GM18498 (cell line): ENCODE measurements around the gene KRT34.
"Not testable (repeated sequence)": the region's sequence is repeated elsewhere in the genome, so short reads cannot be mapped to it uniquely, and the experiment has no call there.

Experiments
- ATAC-seq: cut with Tn5 transposase; IDR thresholded peaks from one replicate; pipeline ENCODE4 v1.9.1; 2021; ENCODE audit warnings: mild to moderate bottlenecking, moderate library complexity; ENCODE audit not compliant: unreplicated experiment

KRT34 gene

GRCh38 chr17:41369023-41369422 lies 13.1 kb downstream of the KRT34 start:
- no peak for ATAC-seq

- no peak for ATAC-seq
Measured at GRCh38 chr17:41367426-41368075, 14.6 kb downstream of the KRT34 start.

DNA sequence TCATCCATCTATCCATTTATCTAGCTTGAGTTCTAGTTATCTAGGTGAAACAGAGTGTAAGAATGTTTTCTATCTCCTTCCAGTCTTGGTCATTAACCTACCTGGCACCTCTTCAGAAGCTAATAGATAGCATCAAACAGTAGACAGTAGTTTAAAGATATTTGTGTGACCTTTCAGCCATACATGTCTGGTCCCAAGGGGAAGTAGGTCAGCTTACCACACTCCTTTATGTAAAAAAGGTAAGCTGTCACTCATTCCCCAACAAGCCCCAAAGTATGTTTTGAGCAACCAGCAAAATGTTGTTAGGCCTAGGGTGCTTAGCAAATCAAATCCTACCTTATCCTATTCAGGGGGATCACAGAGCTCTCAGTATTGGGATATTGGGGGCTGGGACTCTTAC lies 16.0 kb downstream of the KRT34 start:
- no peak for ATAC-seq

- no peak for ATAC-seq
Measured at GRCh38 chr17:41363881-41364280, 18.2 kb downstream of the KRT34 start.

GRCh38 chr17:41360296-41360995 lies 21.7 kb downstream of the KRT34 start:
- no peak for ATAC-seq

DNA sequence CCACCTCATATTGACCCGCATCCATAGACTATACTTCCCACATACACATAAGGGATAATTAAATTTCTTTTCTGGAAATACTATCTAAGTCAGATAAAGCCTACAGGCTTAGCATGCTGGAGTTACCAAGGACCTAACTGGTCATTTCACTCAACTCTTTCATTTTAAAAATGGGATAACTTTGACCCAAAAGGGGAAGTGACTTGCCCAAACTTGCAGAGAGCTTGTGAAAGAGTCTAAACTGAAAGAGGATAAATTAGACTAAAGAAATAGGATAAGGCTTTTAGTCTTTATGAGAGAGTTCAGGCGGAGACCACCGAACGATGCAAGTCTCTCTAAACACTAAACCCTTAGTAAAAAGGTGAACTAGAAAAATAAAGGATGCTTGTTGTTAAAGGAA lies 27.6 kb downstream of the KRT34 start:
- no peak for ATAC-seq

- no peak for ATAC-seq
Measured at GRCh38 chr17:41352597-41353366, 29.3 kb downstream of the KRT34 start.

DNA sequence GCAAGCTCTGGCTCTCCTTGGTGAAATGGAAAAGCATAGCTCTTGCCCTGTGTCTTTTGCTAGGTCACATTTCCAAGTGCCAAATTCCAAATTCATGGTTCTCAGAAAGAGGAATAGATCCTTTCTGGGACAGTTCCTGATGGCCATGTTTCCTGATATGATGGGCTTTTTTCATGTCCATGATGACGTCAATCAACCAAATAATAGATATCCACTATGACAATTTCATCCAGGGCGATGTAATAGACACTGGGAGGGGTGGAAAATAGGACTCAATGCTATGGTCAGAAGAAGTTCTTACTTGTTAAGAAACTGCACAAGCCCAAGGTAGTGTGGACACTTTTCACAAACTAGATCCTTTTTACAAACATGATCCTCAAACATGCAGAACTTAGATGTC lies 30.9 kb downstream of the KRT34 start:
- ATAC-seq, result no peak

DNA sequence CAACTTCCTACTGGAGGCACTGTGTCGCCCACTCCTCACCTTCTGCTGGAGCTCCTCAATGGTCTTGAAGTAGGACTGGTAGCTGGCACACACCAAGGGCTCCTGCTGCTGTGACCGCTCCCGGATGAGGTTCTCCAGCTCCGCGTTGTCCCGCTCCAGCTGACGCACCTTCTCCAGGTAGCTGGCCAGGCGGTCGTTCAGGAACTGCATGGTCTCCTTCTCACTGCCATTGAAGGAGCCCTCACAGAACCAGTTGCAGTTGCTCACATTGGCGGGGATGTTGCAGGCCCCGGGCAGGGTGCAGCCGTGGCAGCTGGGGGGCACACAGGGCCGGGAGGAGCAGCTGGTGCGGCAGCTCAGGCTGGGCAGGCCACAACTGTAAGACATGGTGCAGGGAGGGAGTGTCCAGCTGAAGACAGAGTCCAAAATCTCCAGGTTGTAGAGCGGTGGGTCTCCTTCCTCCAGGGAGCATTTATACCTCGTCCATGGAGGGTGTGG lies 31.7 kb downstream of the KRT34 start, which contains the start of gene KRT33A:
TSS of gene KRT33A (minus strand) at position 448 of the 498 bp plus-strand sequence. CDS start at position 387, 61 bp downstream.
- not testable (repeated sequence) for ATAC-seq

DNA sequence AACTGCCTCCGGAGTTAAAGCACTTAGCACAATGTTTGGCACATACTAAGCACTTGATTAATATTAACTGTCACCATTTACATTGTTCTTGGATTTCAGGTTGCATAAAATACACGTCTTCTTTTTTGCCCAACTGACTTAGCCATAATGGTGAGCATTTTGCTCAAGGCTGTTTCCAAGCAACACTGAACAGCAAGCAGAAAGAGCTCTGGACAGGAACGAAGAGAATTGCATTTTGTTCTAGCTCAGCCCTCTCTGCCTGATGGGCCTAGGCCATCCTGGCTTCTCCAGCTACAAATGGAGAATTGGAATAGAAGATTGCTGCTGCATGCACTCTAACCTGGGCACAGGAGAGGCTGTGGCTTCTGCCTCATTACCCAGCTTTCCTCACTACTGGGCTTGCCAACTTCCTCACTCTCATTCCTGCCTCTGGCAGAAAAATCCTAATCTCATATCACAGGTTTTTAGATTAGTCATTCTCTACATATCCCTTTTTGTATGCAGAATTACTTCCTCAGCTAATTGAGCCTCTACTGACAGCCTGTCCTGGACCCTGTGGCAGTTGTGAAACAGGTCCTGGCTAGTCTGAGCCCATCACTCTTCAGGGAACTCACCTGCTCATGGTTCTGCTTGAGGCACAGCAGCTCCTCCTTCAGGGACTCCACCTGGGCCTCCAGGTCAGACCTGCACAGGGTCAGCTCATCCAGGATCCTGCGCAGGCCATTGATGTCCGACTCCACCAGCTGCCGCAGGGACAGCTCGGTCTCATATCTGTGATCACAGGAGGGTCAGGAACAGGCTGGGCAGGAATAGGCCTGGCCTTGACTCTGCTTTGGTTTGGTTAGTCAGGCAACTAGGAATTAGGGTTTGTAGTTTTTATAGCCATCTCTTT lies 34.0 kb downstream of the KRT34 start:
- no peak for ATAC-seq

GRCh38 chr17:41346421-41346820 lies 35.7 kb downstream of the KRT34 start:
- not testable (repeated sequence) for ATAC-seq

DNA sequence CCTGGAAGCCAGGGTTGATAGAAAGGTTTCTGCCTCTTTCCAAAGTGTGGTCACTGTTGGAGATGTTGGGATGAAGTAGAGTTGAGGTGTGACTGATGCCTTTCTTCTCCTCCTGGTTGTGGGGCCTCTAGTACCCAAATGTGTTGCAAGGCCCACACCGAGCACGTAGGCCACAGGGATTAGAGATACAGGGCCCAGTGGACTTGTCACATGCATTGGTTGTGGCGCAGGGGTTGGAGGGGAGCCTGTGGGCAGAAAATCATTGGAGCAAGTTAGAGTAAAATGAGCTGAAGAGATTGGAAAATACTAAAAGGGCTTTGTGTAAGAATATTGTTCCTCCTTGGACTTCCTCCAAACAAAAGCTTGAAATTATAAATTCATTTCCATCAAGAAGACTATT lies 36.1 kb downstream of the KRT34 start:
- ATAC-seq, result no peak

GRCh38 chr17:41343029-41343428 lies 39.1 kb downstream of the KRT34 start:
- ATAC-seq, result no peak

DNA sequence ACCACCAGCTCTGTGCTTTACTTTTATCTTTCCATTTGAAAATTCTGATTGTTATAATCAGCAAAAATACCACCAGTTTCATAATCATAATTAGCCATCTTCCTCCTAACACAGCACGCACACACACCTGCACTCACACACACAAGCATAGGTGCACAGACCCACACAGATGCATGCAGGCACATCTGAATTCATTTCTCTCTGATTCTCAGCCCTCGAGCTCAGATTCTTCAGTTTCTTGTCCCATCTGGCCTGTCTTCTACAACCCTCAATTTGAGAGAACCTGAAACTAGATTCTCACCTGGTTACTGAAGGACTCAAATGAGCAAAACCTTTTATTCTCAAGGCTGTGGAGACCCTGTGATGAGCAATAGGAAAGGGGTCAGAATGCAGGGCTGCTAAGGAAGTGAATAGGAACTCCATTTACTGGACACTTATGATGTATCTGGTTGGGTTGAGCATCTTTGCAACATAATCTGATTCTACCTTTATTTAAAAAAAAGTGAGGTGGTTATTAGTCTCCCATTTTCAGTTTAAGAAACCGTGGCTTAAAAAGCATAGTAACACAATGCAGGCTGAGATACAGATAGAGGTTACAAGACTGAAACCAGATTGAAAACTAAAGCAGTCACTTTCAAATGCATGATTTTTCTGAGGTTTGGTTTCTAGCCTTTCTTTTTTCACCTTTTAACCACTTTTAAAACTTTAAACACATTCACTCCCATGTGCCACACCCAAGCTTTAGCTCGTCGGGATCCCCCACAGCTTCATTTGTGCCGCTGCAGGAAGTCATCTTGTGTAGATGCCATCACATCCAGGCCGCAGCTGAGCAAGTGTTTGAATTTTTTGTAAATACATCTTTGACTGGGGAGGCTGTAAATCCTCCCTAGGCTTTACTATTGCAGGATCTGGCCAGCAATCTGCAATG lies 40.9 kb downstream of the KRT34 start:
- peak; percentile 46 for ATAC-seq

- ATAC-seq, result no peak
Measured at GRCh38 chr17:41340494-41340893, 41.6 kb downstream of the KRT34 start.

GRCh38 chr17:41339571-41340172 lies 42.4 kb downstream of the KRT34 start:
- no peak for ATAC-seq

- peak; percentile 49 for ATAC-seq
Measured at GRCh38 chr17:41338961-41339485, 43.1 kb downstream of the KRT34 start.

DNA sequence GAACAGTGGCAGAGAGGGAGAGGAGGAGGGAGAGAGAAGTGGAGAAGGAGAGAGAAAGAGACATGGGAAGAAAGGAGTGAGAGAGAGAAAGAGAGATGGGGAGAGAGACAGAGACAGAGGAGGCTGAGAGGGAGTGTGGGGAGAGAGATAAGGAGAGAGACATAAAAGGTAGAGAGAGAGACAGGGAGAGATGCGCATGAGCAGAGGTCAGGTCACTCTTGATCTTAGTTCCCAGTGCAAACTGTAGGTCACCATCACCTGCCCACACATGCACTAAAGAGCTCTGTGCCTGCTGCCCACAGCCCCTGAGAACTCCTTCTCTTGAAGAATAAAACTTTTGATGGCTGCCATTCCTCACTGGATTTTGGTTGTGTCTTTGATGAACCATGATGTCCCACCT lies 46.4 kb downstream of the KRT34 start:
- ATAC-seq, result no peak
